ENCODE measurements around the gene ALX4. TPM values are rescaled to one million over a fixed set of nuclear protein-coding genes. Genes with fewer than 3 reads are reported as not detected.
A peak's percentile ranks its signal among the peaks of the same experiment; 100 is the strongest.

Gene ALX4
- polyA plus RNA-seq, 1 of the 3 experiments (the other 2 are of a cell fraction): under 0.01 TPM

GRCh38 chr11:44277196-44278090 lies 32.5 kb downstream of the ALX4 start:
- H3K9me3 ChIP-seq: no peaks in the 10 kb centered on the region
- no peak overlapping the region for H3K9ac ChIP-seq
- H3K9me2 ChIP-seq: no peaks in the 10 kb centered on the region
- H3K4me1 ChIP-seq (ENCODE audit: control insufficient read depth in 1 of 2, insufficient read depth in 2 of 2, low read depth in 1 of 2, low read length in 1 of 2): peaks cover 0 to 10% of the 10 kb centered on the region in 2 experiments; a peak in 1 of 4 replicates
- H2AFZ ChIP-seq (ENCODE audit: low read depth): no peak overlapping the region
- TF ChIP-seq NRF1 (IDR thresholded peaks at IDR 0.05; ENCODE audit: low read depth, low read length): no peak
- TF ChIP-seq GATA2 (CRISPR knock-in tag; IDR thresholded peaks at IDR 0.05): peak; percentile 30; the same call in 1 of the 2 replicates
- no peak for DNase-seq
- CTCF ChIA-PET: interaction anchor here (0.7 to 4.1 kb wide), 7 partner anchors 9 to 279 kb away, joined by 3 to 27 read pairs (median 4); no protein-coding TSS in a partner anchor
- POLR2A ChIA-PET: no interaction called here
- no peaks in the 10 kb centered on the region for H3K27me3 ChIP-seq (ENCODE audit: insufficient read depth)
- 70% methylated on average over 13 of the region's 18 CpGs for WGBS (ENCODE audit: low lambda C conversion rate)
- H3K4me2 ChIP-seq: no peak overlapping the region
- H3K4me3 ChIP-seq (ENCODE audit: low read depth in 2 of 2, low read length in 1 of 2): no peak overlapping the region
- no peaks in the 10 kb centered on the region for H4K20me1 ChIP-seq (ENCODE audit: insufficient read depth)
- H3F3A ChIP-seq (replicated peaks; ENCODE audit: insufficient read depth): no peaks in the 10 kb centered on the region
- no peaks in the 10 kb centered on the region for H3K36me3 ChIP-seq (replicated peaks in 1 of 2; ENCODE audit: control insufficient read depth in 1 of 2, insufficient read depth in 2 of 2, low read length in 1 of 2)
- H3K27ac ChIP-seq (ENCODE audit: low read depth in 2 of 2, low read length in 1 of 2): no peak overlapping the region
- no peaks in the 10 kb centered on the region for H3K79me2 ChIP-seq (ENCODE audit: insufficient read depth)

GRCh38 chr11:44275961-44276550 lies 33.9 kb downstream of the ALX4 start:
- DNase-seq: no peak
- no peaks in the 10 kb centered on the region for H3K9me2 ChIP-seq
- H3K4me3 ChIP-seq (ENCODE audit: low read depth in 2 of 2, low read length in 1 of 2): no peak overlapping the region
- H3K9me3 ChIP-seq: no peaks in the 10 kb centered on the region
- TF ChIP-seq SIN3A (IDR thresholded peaks at IDR 0.05; ENCODE audit: borderline replicate concordance, low read depth, low read length) (no peak), MXI1 (IDR thresholded peaks at IDR 0.05; ENCODE audit: low read depth, low read length) (no peak), GABPA (IDR thresholded peaks at IDR 0.05; ENCODE audit: low read depth) (no peak), USF2 (IDR thresholded peaks at IDR 0.05; ENCODE audit: borderline replicate concordance, low read depth, low read length) (no peak), TCF12 (IDR thresholded peaks at IDR 0.05) (no peak), ZBTB33 (IDR thresholded peaks at IDR 0.05; ENCODE audit: borderline replicate concordance, low read depth) (no peak), FOXJ3 (CRISPR knock-in tag; IDR thresholded peaks at IDR 0.05) (no peak)
- no peaks in the 10 kb centered on the region for H4K20me1 ChIP-seq (ENCODE audit: insufficient read depth)
- H3K9ac ChIP-seq: no peak overlapping the region
- no peaks in the 10 kb centered on the region for H3K79me2 ChIP-seq (ENCODE audit: insufficient read depth)
- H2AFZ ChIP-seq (ENCODE audit: low read depth): no peak overlapping the region
- no peaks in the 10 kb centered on the region for H3F3A ChIP-seq (replicated peaks; ENCODE audit: insufficient read depth)
- no peak overlapping the region for H3K4me2 ChIP-seq
- ChIA-PET POLR2A (no interaction called here), CTCF (interaction anchor here (0.9 to 4.1 kb wide), 5 partner anchors 10 to 660 kb away, joined by 3 to 27 read pairs (median 8); no protein-coding TSS in a partner anchor)
- no peak overlapping the region for H3K27ac ChIP-seq (ENCODE audit: low read depth in 2 of 2, low read length in 1 of 2)
- peaks cover 0 to 10% of the 10 kb centered on the region in 2 experiments; a peak in 1 of 4 replicates for H3K4me1 ChIP-seq (ENCODE audit: control insufficient read depth in 1 of 2, insufficient read depth in 2 of 2, low read depth in 1 of 2, low read length in 1 of 2)
- WGBS (ENCODE audit: low lambda C conversion rate): 60% methylated on average over 6 of the region's 7 CpGs
- no peaks in the 10 kb centered on the region for H3K27me3 ChIP-seq (ENCODE audit: insufficient read depth)
- no peaks in the 10 kb centered on the region for H3K36me3 ChIP-seq (replicated peaks in 1 of 2; ENCODE audit: control insufficient read depth in 1 of 2, insufficient read depth in 2 of 2, low read length in 1 of 2)

All from SK-N-SH (cell line).